OCI-LY3 (cell line): ENCODE results near the gene CMIP.
A peak's percentile ranks its signal among the peaks of the same experiment; 100 is the strongest.

Experiments
- H2AFZ ChIP-seq: fragments of 200-600, 300-600 bp; shearing (Covaris generic); 2 replicates; pipeline ENCODE4 v1.6.0; 2014; ENCODE audit warnings: antibody characterized with exemption, low read depth, low read length
- H3K27ac ChIP-seq: fragments of 200-600, 300-600 bp; sonication (generic); 2 replicates; pipeline ENCODE4 v1.5.1; 2014; ENCODE audit warnings: mild to moderate bottlenecking, low read length, moderate library complexity, mixed read lengths
- H3K27me3 ChIP-seq: fragments of 200-600, 300-600 bp; sonication (generic); 2 replicates; pipeline ENCODE4 v1.6.1; 2014; ENCODE audit warnings: low read depth, low read length, mixed read lengths
- H3K36me3 ChIP-seq: fragments of 200-600, 300-600 bp; sonication (generic); replicated peaks from 2 replicates; pipeline ENCODE3; 2014; ENCODE audit warnings: low read depth, low read length, mixed read lengths
- H3K4me1 ChIP-seq: fragments of 300-600, 200-600 bp; sonication (generic); 2 replicates; pipeline ENCODE4 v1.6.1; 2014; ENCODE audit warnings: low read length, mixed read lengths
- H3K4me2 ChIP-seq: fragments of 200-600, 300-600 bp; sonication (generic); 2 replicates; pipeline ENCODE4 v1.6.1; 2014; ENCODE audit warnings: low read length, mixed read lengths
- H3K4me3 ChIP-seq: fragments of 300-600, 200-600 bp; sonication (generic); 2 replicates; pipeline ENCODE4 v1.5.1; 2014; ENCODE audit warnings: antibody characterized with exemption, mild to moderate bottlenecking, low read length, moderate library complexity
- H3K79me2 ChIP-seq: fragments of 300-600, 200-600 bp; shearing (Covaris generic); 2 replicates; pipeline ENCODE4 v1.6.1; 2014; ENCODE audit warnings: mild to moderate bottlenecking, low read length, mixed read lengths
- H3K9ac ChIP-seq: fragments of 300-600, 200-600 bp; shearing (Covaris generic); 2 replicates; pipeline ENCODE4 v1.6.0; 2014; ENCODE audit warnings: mild to moderate bottlenecking, low read length, moderate library complexity
- H3K9me3 ChIP-seq: fragments of 200-600, 300-600 bp; shearing (Covaris generic); 2 replicates; pipeline ENCODE4 v1.6.1; 2014; ENCODE audit warnings: low read length, mixed read lengths; ENCODE audit not compliant: insufficient read depth
- H4K20me1 ChIP-seq: fragments of 200-600, 300-600 bp; sonication (generic); 2 replicates; pipeline ENCODE4 v1.6.1; 2016; ENCODE audit warnings: low read length, mixed read lengths; ENCODE audit not compliant: insufficient read depth
- CTCF ChIP-seq: fragments of 200-600, 300-600 bp; sonication (generic); IDR thresholded peaks from 2 replicates; pipeline ENCODE4 v1.5.1; 2014; ENCODE audit warnings: antibody characterized with exemption, low read length, low read depth
- EZH2phosphoT487 ChIP-seq: fragments of 200-600 bp; shearing (Covaris generic); IDR thresholded peaks from 2 replicates; pipeline ENCODE4 v1.6.1; 2018; ENCODE audit warnings: antibody characterized with exemption, mixed run types, low read depth

Gene CMIP

GRCh38 chr16:81652798-81653505 is 208.3 kb downstream of the CMIP start:
- H3K9me3 ChIP-seq: no peaks in the 10 kb centered on the region
- no peaks in the 10 kb centered on the region for H3K27me3 ChIP-seq
- H4K20me1 ChIP-seq: peaks cover 55% of the 10 kb centered on the region
- H3K4me1 ChIP-seq: peaks cover 60% of the 10 kb centered on the region
- peak overlapping the region; percentile 90 for H3K4me2 ChIP-seq
- H3K27ac ChIP-seq: peak overlapping the region; percentile 44
- H3K36me3 ChIP-seq: peaks cover 16% of the 10 kb centered on the region
- peak overlapping the region; percentile 56 for H3K4me3 ChIP-seq
- no peak overlapping the region for H2AFZ ChIP-seq
- H3K79me2 ChIP-seq: peaks cover 12% of the 10 kb centered on the region
- no peak for TF ChIP-seq EZH2phosphoT487
- no peak for TF ChIP-seq CTCF
- peak overlapping the region; percentile 3; the same call in 1 of the 2 replicates for H3K9ac ChIP-seq

DNA sequence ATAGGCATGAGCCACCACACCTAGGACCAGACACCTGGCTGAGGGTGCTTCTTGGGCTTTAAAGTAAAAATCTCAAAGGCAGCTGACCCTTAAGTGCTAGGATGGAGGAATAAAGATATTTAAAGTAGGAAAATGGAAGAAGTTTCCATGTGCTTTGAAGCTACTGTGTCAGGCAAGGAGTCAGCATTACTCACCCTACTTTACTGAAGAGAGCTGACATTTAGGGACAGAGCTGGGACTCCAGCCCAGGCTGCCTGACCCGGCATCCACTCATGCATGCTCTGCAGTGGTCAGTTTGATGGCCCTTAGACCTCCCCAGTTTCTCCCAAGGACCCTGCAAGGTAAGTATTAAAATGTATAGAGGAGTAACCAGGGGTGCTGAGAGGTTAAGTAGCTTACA is 209.7 kb downstream of the CMIP start:
- no peak overlapping the region for H3K4me2 ChIP-seq
- no peaks in the 10 kb centered on the region for H3K27me3 ChIP-seq
- H3K79me2 ChIP-seq: peaks cover 4% of the 10 kb centered on the region
- peaks cover 26% of the 10 kb centered on the region for H3K36me3 ChIP-seq
- no peak for TF ChIP-seq CTCF
- no peak for TF ChIP-seq EZH2phosphoT487
- H3K9me3 ChIP-seq: no peaks in the 10 kb centered on the region
- H3K4me1 ChIP-seq: peaks cover 58% of the 10 kb centered on the region
- no peak overlapping the region for H3K27ac ChIP-seq
- H4K20me1 ChIP-seq: peaks cover 47% of the 10 kb centered on the region
- H3K9ac ChIP-seq: no peak overlapping the region
- H2AFZ ChIP-seq: no peak overlapping the region
- no peak overlapping the region for H3K4me3 ChIP-seq

DNA sequence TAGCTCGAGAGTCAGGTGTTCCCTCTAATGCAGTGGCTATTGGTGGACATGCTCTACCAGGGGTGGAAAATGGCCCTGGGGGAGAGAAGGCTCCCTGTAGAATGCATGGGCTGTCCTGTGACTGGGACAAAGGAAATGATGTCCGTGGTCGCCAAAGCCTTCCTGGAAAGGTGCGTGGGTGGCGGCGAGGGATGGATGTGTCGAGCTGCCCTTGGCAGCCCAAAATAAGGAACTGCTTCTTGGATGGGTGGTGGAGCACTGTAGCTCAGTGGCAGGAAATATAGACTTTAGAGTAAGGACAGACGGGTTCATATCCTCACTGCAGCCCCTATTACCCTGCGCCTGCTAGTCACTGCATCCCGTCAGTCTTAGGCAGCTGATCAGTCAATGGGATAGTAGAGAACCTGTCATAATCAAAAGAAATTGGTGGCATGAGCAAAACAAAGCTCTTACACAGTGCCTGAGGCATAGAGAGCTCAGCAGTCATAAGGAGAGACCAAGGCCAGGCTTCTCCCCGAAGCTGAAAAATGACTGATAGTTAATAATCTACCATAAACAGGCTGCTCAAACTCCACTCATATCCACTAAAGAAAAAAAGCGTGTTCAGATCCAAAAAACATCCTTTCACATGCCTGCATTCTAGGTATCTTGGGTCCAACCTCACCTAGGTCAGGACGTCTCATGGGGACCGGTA is 211.0 kb downstream of the CMIP start:
- no peak overlapping the region for H3K9ac ChIP-seq
- peaks cover 58% of the 10 kb centered on the region for H3K4me1 ChIP-seq

More for the DNA sequence above, 211.0 kb downstream of the CMIP start:
- Histone ChIP-seq H4K20me1 (peaks cover 38% of the 10 kb centered on the region), H3K4me2 (peak overlapping the region; percentile 19), H3K27ac (no peak overlapping the region), H2AFZ (no peak overlapping the region), H3K4me3 (no peak overlapping the region), H3K79me2 (peaks cover 4% of the 10 kb centered on the region), H3K36me3 (peaks cover 27% of the 10 kb centered on the region), H3K27me3 (no peaks in the 10 kb centered on the region), H3K9me3 (no peaks in the 10 kb centered on the region)
- TF ChIP-seq EZH2phosphoT487 (no peak), CTCF (no peak)
